HepG2 (cell line): ENCODE results near the gene MTMR10. TPM values are rescaled to one million over a fixed set of nuclear protein-coding genes. Genes with fewer than 3 reads are reported as not detected.

Experiments used
- ATAC-seq: fragments of 200-7000 bp; cut with Tn5 transposase; 3 replicates; pipeline ENCODE4 v1.9.1; 2020; ENCODE audit warnings: mild to moderate bottlenecking, moderate library complexity
- BruUV-seq: library from RNA; stranded (reverse); fragments of 400-500 nt; replicated peaks from 2 replicates; lab custom pipeline; 2021; lab: Mats Ljungman, UMichigan
- CTCF ChIA-PET: fragments of 300-600 bp; formaldehyde crosslinking; extraction: SDS; loops from one replicate; lab custom pipeline; 2021; ENCODE audit warnings: low total read pairs, inconsistent platforms, low intra/inter-chr PET ratio; lab: Yijun Ruan, JAX
- POLR2A ChIA-PET: fragments of 350-600 bp; sonication (Branson Sonifier 250); formaldehyde crosslinking; loops from one replicate; lab custom pipeline; 2020; ENCODE audit warnings: antibody characterized with exemption, inconsistent platforms; lab: Yijun Ruan, JAX
- DNase-seq: peaks from one replicate; pipeline ENCODE4 v3.0.0-alpha.2; 2015; ENCODE audit warnings: low spot score
- FAIRE-seq: peaks from 3 replicates; lab custom pipeline; 2011; peaks lifted over from hg19 to GRCh38; lab: Jason Lieb, UNC
- H2AFZ ChIP-seq: one replicate; pipeline ENCODE4 v1.6.1; 2011; ENCODE audit warnings: low read length, inconsistent platforms
- H3K27ac ChIP-seq: fragments of 300-600 bp; 3 replicates; pipeline ENCODE4 v1.8.0; 2011; ENCODE audit warnings: mixed run types, mild to moderate bottlenecking, mixed read lengths, low read length, inconsistent platforms; ENCODE audit not compliant: insufficient read depth; ENCODE audit errors: extremely low read length
- H3K27me3 ChIP-seq, 2 experiments: fragments of 200-600 bp in 1 of 2; 2 replicates in 1 of 2; 3 replicates in 1 of 2; pipeline versions ENCODE4 v1.6.0 to v1.8.0; 2011; ENCODE audit warnings: low read length in 2 of 2, mild to moderate bottlenecking in 2 of 2, moderate library complexity in 2 of 2, inconsistent platforms in 1 of 2; ENCODE audit not compliant: insufficient read depth in 2 of 2, control insufficient read depth in 1 of 2
- H3K36me3 ChIP-seq, 2 experiments: fragments of 200-600 bp in 1 of 2; replicated peaks in 1 of 2; 2 replicates in 1 of 2; 3 replicates in 1 of 2; pipeline versions ENCODE4 v1.5.1 to v1.8.0; 2011; ENCODE audit warnings: low read length in 2 of 2, inconsistent platforms in 1 of 2; ENCODE audit not compliant: insufficient read depth in 2 of 2, control insufficient read depth in 1 of 2
- H3K4me1 ChIP-seq: 2 replicates; pipeline ENCODE4 v1.5.1; 2012; ENCODE audit warnings: low read length, inconsistent platforms; ENCODE audit not compliant: insufficient read depth
- H3K4me2 ChIP-seq: 2 replicates; pipeline ENCODE4 v1.6.0; 2011; ENCODE audit warnings: low read depth, low read length, inconsistent platforms
- H3K4me3 ChIP-seq, 3 experiments: fragments of 200-600 bp in 1 of 3; sonication (generic), shearing (Covaris generic) in 1 of 3; replicated peaks in 1 of 3; 2 replicates each; pipeline ENCODE4 v1.5.1; 2011 to 2016; ENCODE audit warnings: low read length in 3 of 3, inconsistent platforms in 2 of 3, low read depth in 2 of 3, mild to moderate bottlenecking in 2 of 3, control low read depth in 1 of 3, mixed read lengths in 1 of 3; ENCODE audit not compliant: insufficient read depth in 1 of 3
- H3K79me2 ChIP-seq: one replicate; pipeline ENCODE4 v1.6.1; 2011; ENCODE audit warnings: low read length, inconsistent platforms; ENCODE audit not compliant: insufficient read depth
- H3K9ac ChIP-seq: 2 replicates; pipeline ENCODE4 v1.6.0; 2011; ENCODE audit warnings: mild to moderate bottlenecking, low read depth, low read length, inconsistent platforms; ENCODE audit not compliant: insufficient read depth
- H3K9me3 ChIP-seq: 2 replicates; pipeline ENCODE4 v1.5.1; 2012; ENCODE audit warnings: mild to moderate bottlenecking, low read length
- H4K20me1 ChIP-seq: 2 replicates; pipeline ENCODE4 v1.6.0; 2011; ENCODE audit warnings: inconsistent platforms, mild to moderate bottlenecking, low read length, moderate library complexity; ENCODE audit not compliant: insufficient read depth
- KDM2A ChIP-seq: sonication (generic); formaldehyde crosslinking; IDR thresholded peaks from 2 replicates; pipeline ENCODE4 v1.4.0; 2020; ENCODE audit warnings: low read depth, missing genetic modification reagents, borderline replicate concordance
- MIXL1 ChIP-seq: IDR thresholded peaks from 2 replicates; pipeline ENCODE4 v1.6.1; 2016
- NR2F6 ChIP-seq, 2 experiments: IDR thresholded peaks; 2 replicates each; pipeline ENCODE4 v1.6.1; 2016; ENCODE audit warnings: antibody characterized with exemption in 1 of 2, mild to moderate bottlenecking in 1 of 2
- XBP1 ChIP-seq: sonication (generic); formaldehyde crosslinking; IDR thresholded peaks from 2 replicates; pipeline ENCODE4 v1.5.0; 2020; ENCODE audit warnings: missing genetic modification reagents
- ZBTB2 ChIP-seq: sonication (generic); formaldehyde crosslinking; IDR thresholded peaks from 2 replicates; pipeline ENCODE4 v1.8.0; 2022; ENCODE audit warnings: low read depth, missing genetic modification reagents
- ZNF207 ChIP-seq: fragments of 450-650 bp; IDR thresholded peaks from 2 replicates; pipeline ENCODE4 v1.6.1; 2016; ENCODE audit warnings: antibody characterized with exemption, borderline replicate concordance
- ZNF724P ChIP-seq: sonication (generic); formaldehyde crosslinking; IDR thresholded peaks from 2 replicates; pipeline ENCODE4 v1.8.0; 2022; ENCODE audit warnings: missing genetic modification reagents, borderline replicate concordance
- in situ Hi-C: cut with HindIII; loops from 2 replicates; pipeline ENCODE4 v1.10.0; 2017; ENCODE audit warnings: low pct_unique_long_range_greater_than_20kb; ENCODE audit not compliant: extremely low pct_ligation_motif_present
- intact Hi-C: fragments of 100-400 bp; cut with micrococcal nuclease; formaldehyde crosslinking; loops from one replicate; pipeline ENCODE4 v1.10.0; 2022; ENCODE audit not compliant: unreplicated experiment
- polyA plus RNA-seq, 8 experiments: library from polyadenylated mRNA; depleted of rRNA in 3 of 8; stranded (reverse) in 7 of 8; unstranded in 1 of 8; fragments of >200 nt; fragmentation: Illumina TruSeq in 4 of 8; extraction: Trizol in 4 of 8; gene quantifications; 2 replicates each; pipeline versions ENCODE4 v1.2.1 to v1.2.3, GENCODE V29; 2011 to 2016; ENCODE audit warnings: low read depth in 4 of 8, missing spikeins in 1 of 8, mixed read lengths in 1 of 8; ENCODE audit not compliant: insufficient read depth in 1 of 8
- total RNA-seq, 5 experiments: library from RNA; depleted of rRNA; stranded (reverse); fragments of >200 nt; fragmentation: Illumina TruSeq; extraction: Trizol; gene quantifications; 2 replicates each; pipeline ENCODE4 v1.2.3, GENCODE V29; 2016; ENCODE audit warnings: low read depth in 1 of 5
- TF ChIP-seq, protein P1 (sequence below): sonication (generic); formaldehyde crosslinking; IDR thresholded peaks from 2 replicates; pipeline ENCODE4 v1.9.0; 2021; ENCODE audit warnings: missing genetic modification reagents, mild to moderate bottlenecking, borderline replicate concordance
- TF ChIP-seq, protein P2 (sequence below): IDR thresholded peaks from 2 replicates; pipeline ENCODE4 v1.6.1; 2016; ENCODE audit warnings: mild to moderate bottlenecking, missing biosample characterization, missing genetic modification reagents

MTMR10 gene
- total and polyA plus RNA-seq, 2 of the 13 experiments (the other 11 are each of a cell fraction or from before 2014, with no cell fraction given): 10.2 to 17.4 TPM

- TF ChIP-seq, protein P1, sequence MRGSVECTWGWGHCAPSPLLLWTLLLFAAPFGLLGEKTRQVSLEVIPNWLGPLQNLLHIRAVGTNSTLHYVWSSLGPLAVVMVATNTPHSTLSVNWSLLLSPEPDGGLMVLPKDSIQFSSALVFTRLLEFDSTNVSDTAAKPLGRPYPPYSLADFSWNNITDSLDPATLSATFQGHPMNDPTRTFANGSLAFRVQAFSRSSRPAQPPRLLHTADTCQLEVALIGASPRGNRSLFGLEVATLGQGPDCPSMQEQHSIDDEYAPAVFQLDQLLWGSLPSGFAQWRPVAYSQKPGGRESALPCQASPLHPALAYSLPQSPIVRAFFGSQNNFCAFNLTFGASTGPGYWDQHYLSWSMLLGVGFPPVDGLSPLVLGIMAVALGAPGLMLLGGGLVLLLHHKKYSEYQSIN: no peak
- TF ChIP-seq ZBTB2 (CRISPR knock-in tag) (no peak), NR2F6 (IDR thresholded peaks at IDR 0.05) (no peak), NR2F6 (CRISPR knock-in tag; IDR thresholded peaks at IDR 0.05) (no peak), ZNF724P (CRISPR knock-in tag) (no peak), XBP1 (CRISPR knock-in tag) (no peak), ZNF207 (no peak), KDM2A (CRISPR knock-in tag) (no peak), MIXL1 (CRISPR knock-in tag) (no peak)
- TF ChIP-seq, protein P2, sequence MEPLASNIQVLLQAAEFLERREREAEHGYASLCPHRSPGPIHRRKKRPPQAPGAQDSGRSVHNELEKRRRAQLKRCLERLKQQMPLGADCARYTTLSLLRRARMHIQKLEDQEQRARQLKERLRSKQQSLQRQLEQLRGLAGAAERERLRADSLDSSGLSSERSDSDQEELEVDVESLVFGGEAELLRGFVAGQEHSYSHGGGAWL (CRISPR knock-in tag): no peak
- in situ Hi-C loops: no loop called here
- H3K9ac ChIP-seq: no peak overlapping the region
- ATAC-seq (no peak), FAIRE-seq (no peak), DNase-seq (no peak)
- ChIA-PET POLR2A (no interaction called here), CTCF (no interaction called here)
- no peak overlapping the region for H3K4me2 ChIP-seq
- H2AFZ ChIP-seq: no peak overlapping the region
- no peaks in the 10 kb centered on the region for H3K9me3 ChIP-seq
- no peak overlapping the region for H3K27ac ChIP-seq
- no peaks in the 10 kb centered on the region for H3K4me1 ChIP-seq
- no TSS peak for BruUV-seq
- H4K20me1 ChIP-seq: no peaks in the 10 kb centered on the region
- H3K4me3 ChIP-seq: no peak overlapping the region
- H3K36me3 ChIP-seq: peaks cover 26 to 60% of the 10 kb centered on the region in 2 experiments
- H3K79me2 ChIP-seq: no peaks in the 10 kb centered on the region
- no peaks in the 10 kb centered on the region for H3K27me3 ChIP-seq
- intact Hi-C loops: no loop called here
Measured at GRCh38 chr15:30962079-30962478, 29.3 kb downstream of the MTMR10 start.
